Neural progenitor cell (in vitro differentiated cells): ENCODE data around the gene ITPR2. TPM values are rescaled to one million over a fixed set of nuclear protein-coding genes. Genes with fewer than 3 reads are reported as not detected.

Experiments used
- DNase-seq: peaks from one replicate; pipeline ENCODE4 v3.0.0-alpha.2; 2016; ENCODE audit warnings: low spot score
- H2AFZ ChIP-seq: fragments of 200-600 bp; sonication (generic); replicated peaks from 2 replicates; pipeline ENCODE4 v1.6.1; 2016; ENCODE audit warnings: antibody characterized with exemption
- H3F3A ChIP-seq: fragments of 200-600 bp; sonication (generic); 2 replicates; pipeline ENCODE4 v1.6.1; 2016; ENCODE audit warnings: antibody characterized with exemption, low read depth
- H3K27ac ChIP-seq: fragments of 200-600 bp; sonication (generic); 2 replicates; pipeline ENCODE4 v1.5.1; 2016; ENCODE audit warnings: mild to moderate bottlenecking
- H3K27me3 ChIP-seq: fragments of 200-600 bp; sonication (generic); 2 replicates; pipeline ENCODE4 v1.6.1; 2016; ENCODE audit warnings: mild to moderate bottlenecking, moderate library complexity
- H3K36me3 ChIP-seq: fragments of 200-600 bp; sonication (generic); 2 replicates; pipeline ENCODE4 v1.5.1; 2016
- H3K4me1 ChIP-seq: fragments of 200-600 bp; sonication (generic); 2 replicates; pipeline ENCODE4 v1.6.1; 2016; ENCODE audit warnings: mixed run types
- H3K4me2 ChIP-seq: fragments of 200-600 bp; sonication (generic); 2 replicates; pipeline ENCODE4 v1.6.1; 2016
- H3K4me3 ChIP-seq: fragments of 200-600 bp; sonication (generic); 2 replicates; pipeline ENCODE4 v1.5.1; 2016
- H3K79me2 ChIP-seq: fragments of 200-600 bp; sonication (generic); 2 replicates; pipeline ENCODE4 v1.6.1; 2016; ENCODE audit warnings: low read depth
- H3K9ac ChIP-seq: fragments of 200-600 bp; sonication (generic); 2 replicates; pipeline ENCODE4 v1.6.1; 2016
- H3K9me3 ChIP-seq: fragments of 200-600 bp; sonication (generic); 2 replicates; pipeline ENCODE4 v1.5.1; 2016; ENCODE audit warnings: low read depth
- H4K20me1 ChIP-seq: fragments of 200-600 bp; sonication (generic); 2 replicates; pipeline ENCODE4 v1.6.1; 2016; ENCODE audit warnings: low read depth
- H3K27ac Mint-ChIP-seq: 3 replicates; pipeline ENCODE4 v1.8.0; 2021; ENCODE audit warnings: mixed read lengths
- H3K27me3 Mint-ChIP-seq: 2 replicates; pipeline ENCODE4 v1.8.0; 2022; ENCODE audit warnings: low read depth, mild to moderate bottlenecking, inconsistent platforms, moderate library complexity, mixed read lengths; ENCODE audit not compliant: insufficient read depth
- H3K36me3 Mint-ChIP-seq: 3 replicates; pipeline ENCODE4 v1.8.0; 2021; ENCODE audit warnings: mixed read lengths
- H3K4me1 Mint-ChIP-seq: 3 replicates; pipeline ENCODE4 v1.8.0; 2021; ENCODE audit warnings: mixed read lengths
- H3K4me3 Mint-ChIP-seq: 3 replicates; pipeline ENCODE4 v1.8.0; 2021; ENCODE audit warnings: mild to moderate bottlenecking, moderate library complexity, mixed read lengths
- H3K9me3 Mint-ChIP-seq: 3 replicates; pipeline ENCODE4 v1.8.0; 2020; ENCODE audit warnings: mixed read lengths
- EZH2 ChIP-seq: fragments of 200-600 bp; sonication (generic); IDR thresholded peaks from 2 replicates; pipeline ENCODE4 v1.6.1; 2017; ENCODE audit warnings: antibody characterized with exemption, mild to moderate bottlenecking, moderate library complexity
- EZH2phosphoT487 ChIP-seq: fragments of 200-600 bp; sonication (generic); IDR thresholded peaks from 2 replicates; pipeline ENCODE4 v1.6.1; 2017; ENCODE audit warnings: antibody characterized with exemption
- total RNA-seq: library from RNA; depleted of rRNA; stranded (reverse); fragments of >200 nt; gene quantifications from 2 replicates; pipeline ENCODE4 v1.2.3, GENCODE V29; 2015; ENCODE audit warnings: low replicate concordance
- TF ChIP-seq, protein P1 (sequence below): fragments of 200-600 bp; sonication (generic); IDR thresholded peaks from 2 replicates; pipeline ENCODE4 v1.5.1; 2017; ENCODE audit warnings: antibody characterized with exemption, mild to moderate bottlenecking

The ITPR2 gene
- total RNA-seq, 1 donor from 2014 or later = 11.4 TPM

DNA sequence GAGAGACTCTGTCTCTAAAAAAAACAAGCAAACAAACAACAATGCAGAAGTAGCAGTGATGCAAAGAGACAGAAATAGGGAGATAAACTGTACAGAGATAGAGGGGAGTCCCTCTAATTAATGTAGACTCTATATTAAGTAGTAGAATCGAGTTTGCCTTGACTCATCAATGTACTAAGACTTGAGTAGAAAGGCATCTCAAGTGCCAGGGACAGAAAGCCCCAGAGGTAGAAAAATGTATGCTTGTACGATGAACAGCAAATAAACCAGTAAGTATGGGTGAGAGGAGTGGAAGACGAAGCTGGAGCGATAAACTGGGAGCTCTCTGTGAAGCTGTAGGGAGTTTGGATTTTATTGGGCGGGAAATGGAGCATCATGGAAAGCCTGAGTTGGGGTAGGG is 429.4 kb downstream of the ITPR2 start:
- no peak overlapping the region for H3K4me3 Mint-ChIP-seq
- Histone ChIP-seq H3K36me3 (no peaks in the 10 kb centered on the region), H4K20me1 (no peaks in the 10 kb centered on the region)

DNA sequence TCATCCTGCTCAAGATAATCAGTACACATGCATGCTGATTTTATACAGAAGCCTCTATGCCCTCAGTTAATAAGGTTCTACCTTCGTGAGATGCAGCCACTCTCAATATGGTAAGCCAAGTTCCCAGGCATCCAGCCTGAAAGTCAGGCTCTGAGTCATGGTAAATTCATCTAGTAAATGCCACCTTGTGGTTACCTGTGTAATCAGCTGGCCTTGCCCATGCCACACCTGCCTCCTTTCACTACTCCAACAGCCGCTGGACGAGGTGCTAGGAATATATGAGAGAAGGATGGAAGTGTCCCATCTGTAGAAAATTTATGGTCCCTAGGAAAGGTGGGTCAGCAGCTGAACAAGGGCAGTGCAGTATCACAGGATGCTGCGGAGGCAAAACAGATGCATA is 430.3 kb downstream of the ITPR2 start:
- H2AFZ ChIP-seq = no peak overlapping the region
- no peak for DNase-seq
- H3K9ac ChIP-seq = no peak overlapping the region
- H3K36me3 ChIP-seq = no peaks in the 10 kb centered on the region
- no peaks in the 10 kb centered on the region for H3F3A ChIP-seq
- Mint-ChIP-seq H3K9me3 (no peaks in the 10 kb centered on the region), H3K36me3 (no peaks in the 10 kb centered on the region), H3K27ac (no peak overlapping the region), H3K27me3 (no peaks in the 10 kb centered on the region), H3K4me3 (no peak overlapping the region), H3K4me1 (no peaks in the 10 kb centered on the region)
- H3K4me3 ChIP-seq = no peak overlapping the region
- H3K4me1 ChIP-seq = no peaks in the 10 kb centered on the region
- no peaks in the 10 kb centered on the region for H3K27me3 ChIP-seq
- H3K27ac ChIP-seq = no peak overlapping the region
- H4K20me1 ChIP-seq = no peaks in the 10 kb centered on the region
- no peaks in the 10 kb centered on the region for H3K79me2 ChIP-seq
- H3K9me3 ChIP-seq = no peaks in the 10 kb centered on the region
- no peak overlapping the region for H3K4me2 ChIP-seq
- no peak for TF ChIP-seq EZH2phosphoT487
- TF ChIP-seq EZH2 = no peak
- TF ChIP-seq, protein P1, sequence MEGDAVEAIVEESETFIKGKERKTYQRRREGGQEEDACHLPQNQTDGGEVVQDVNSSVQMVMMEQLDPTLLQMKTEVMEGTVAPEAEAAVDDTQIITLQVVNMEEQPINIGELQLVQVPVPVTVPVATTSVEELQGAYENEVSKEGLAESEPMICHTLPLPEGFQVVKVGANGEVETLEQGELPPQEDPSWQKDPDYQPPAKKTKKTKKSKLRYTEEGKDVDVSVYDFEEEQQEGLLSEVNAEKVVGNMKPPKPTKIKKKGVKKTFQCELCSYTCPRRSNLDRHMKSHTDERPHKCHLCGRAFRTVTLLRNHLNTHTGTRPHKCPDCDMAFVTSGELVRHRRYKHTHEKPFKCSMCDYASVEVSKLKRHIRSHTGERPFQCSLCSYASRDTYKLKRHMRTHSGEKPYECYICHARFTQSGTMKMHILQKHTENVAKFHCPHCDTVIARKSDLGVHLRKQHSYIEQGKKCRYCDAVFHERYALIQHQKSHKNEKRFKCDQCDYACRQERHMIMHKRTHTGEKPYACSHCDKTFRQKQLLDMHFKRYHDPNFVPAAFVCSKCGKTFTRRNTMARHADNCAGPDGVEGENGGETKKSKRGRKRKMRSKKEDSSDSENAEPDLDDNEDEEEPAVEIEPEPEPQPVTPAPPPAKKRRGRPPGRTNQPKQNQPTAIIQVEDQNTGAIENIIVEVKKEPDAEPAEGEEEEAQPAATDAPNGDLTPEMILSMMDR = no peak

More for the DNA sequence above, 429.4 kb downstream of the ITPR2 start:
- H3K9me3 ChIP-seq = no peaks in the 10 kb centered on the region
- H3K4me1 ChIP-seq = no peaks in the 10 kb centered on the region
- TF ChIP-seq, protein P1 = no peak
- TF ChIP-seq EZH2 (no peak), EZH2phosphoT487 (no peak)
- no peaks in the 10 kb centered on the region for H3F3A ChIP-seq
- H3K79me2 ChIP-seq = no peaks in the 10 kb centered on the region
- H3K9ac ChIP-seq = no peak overlapping the region
- no peak overlapping the region for H3K4me3 ChIP-seq
- DNase-seq = no peak
- Mint-ChIP-seq H3K4me1 (no peaks in the 10 kb centered on the region), H3K27ac (no peak overlapping the region), H3K36me3 (no peaks in the 10 kb centered on the region), H3K9me3 (no peaks in the 10 kb centered on the region), H3K27me3 (no peaks in the 10 kb centered on the region)
- H3K27ac ChIP-seq = no peak overlapping the region
- H3K27me3 ChIP-seq = no peaks in the 10 kb centered on the region
- H3K4me2 ChIP-seq = no peak overlapping the region
- H2AFZ ChIP-seq = no peak overlapping the region

GRCh38 chr12:26401874-26402273 is 431.1 kb downstream of the ITPR2 start:
- no peak overlapping the region for H3K9ac ChIP-seq
- H2AFZ ChIP-seq = no peak overlapping the region
- Mint-ChIP-seq H3K27ac (no peak overlapping the region), H3K4me1 (no peaks in the 10 kb centered on the region), H3K9me3 (no peaks in the 10 kb centered on the region), H3K4me3 (no peak overlapping the region), H3K36me3 (no peaks in the 10 kb centered on the region), H3K27me3 (no peaks in the 10 kb centered on the region)
- TF ChIP-seq, protein P1 = no peak
- TF ChIP-seq EZH2phosphoT487 (no peak), EZH2 (no peak)
- H3K27ac ChIP-seq = no peak overlapping the region
- H3K4me2 ChIP-seq = no peak overlapping the region
- no peaks in the 10 kb centered on the region for H3K27me3 ChIP-seq
- no peaks in the 10 kb centered on the region for H3K9me3 ChIP-seq
- H4K20me1 ChIP-seq = no peaks in the 10 kb centered on the region
- H3K36me3 ChIP-seq = no peaks in the 10 kb centered on the region
- no peaks in the 10 kb centered on the region for H3K4me1 ChIP-seq
- no peak overlapping the region for H3K4me3 ChIP-seq
- H3K79me2 ChIP-seq = no peaks in the 10 kb centered on the region
- H3F3A ChIP-seq = no peaks in the 10 kb centered on the region
- DNase-seq = no peak
